SK-N-SH (cell line): ENCODE data around the gene CLEC16A. TPM values are rescaled to one million over a fixed set of nuclear protein-coding genes. Genes with fewer than 3 reads are reported as not detected.

Source experiments
- CTCF ChIA-PET: fragments of 300-600, 350-600 bp; formaldehyde crosslinking; extraction: SDS; loops from one replicate; lab custom pipeline; 2021; lab: Yijun Ruan, JAX
- POLR2A ChIA-PET: fragments of 350-600 bp; sonication (Branson Sonifier 250); formaldehyde crosslinking; extraction: SDS; loops from one replicate; lab custom pipeline; 2020; ENCODE audit warnings: antibody characterized with exemption, inconsistent platforms; lab: Yijun Ruan, JAX
- DNase-seq: peaks from one replicate; pipeline ENCODE4 v3.0.0; 2012
- H2AFZ ChIP-seq: fragments of 200-600 bp; sonication (generic); 2 replicates; pipeline ENCODE4 v1.8.1; 2016; ENCODE audit warnings: antibody characterized with exemption, mild to moderate bottlenecking, low read depth
- H3F3A ChIP-seq: fragments of 200-600 bp; sonication (generic); replicated peaks from 2 replicates; pipeline ENCODE3; 2016; ENCODE audit warnings: antibody characterized with exemption, mild to moderate bottlenecking; ENCODE audit not compliant: insufficient read depth
- H3K27ac ChIP-seq, 2 experiments: fragments of 200-500 bp in 1 of 2; fragments of 200-600 bp in 1 of 2; sonication (Bioruptor generic) in 1 of 2; sonication (generic), shearing (Covaris generic) in 1 of 2; 2 replicates each; pipeline versions ENCODE4 v1.5.1 to v1.6.1; 2014 to 2016; ENCODE audit warnings: low read depth in 2 of 2, inconsistent platforms in 1 of 2, low read length in 1 of 2, mild to moderate bottlenecking in 1 of 2, mixed read lengths in 1 of 2
- H3K27me3 ChIP-seq: fragments of 200-600 bp; sonication (generic), shearing (Covaris generic); 2 replicates; pipeline ENCODE4 v1.6.1; 2016; ENCODE audit warnings: mixed run types; ENCODE audit not compliant: insufficient read depth
- H3K36me3 ChIP-seq, 2 experiments: fragments of 200-500 bp in 1 of 2; fragments of 200-600 bp in 1 of 2; sonication (Bioruptor generic) in 1 of 2; sonication (generic) in 1 of 2; replicated peaks in 1 of 2; 2 replicates each; pipeline versions ENCODE3 to v1.5.1; 2014 to 2016; ENCODE audit warnings: low read length in 1 of 2, mild to moderate bottlenecking in 1 of 2; ENCODE audit not compliant: insufficient read depth in 2 of 2, control insufficient read depth in 1 of 2
- H3K4me1 ChIP-seq, 2 experiments: fragments of 200-500 bp in 1 of 2; fragments of 200-600 bp in 1 of 2; sonication (Bioruptor generic) in 1 of 2; sonication (generic), shearing (Covaris generic) in 1 of 2; 2 replicates each; pipeline versions ENCODE4 v1.5.1 to v1.6.1; 2014 to 2016; ENCODE audit warnings: low read depth in 1 of 2, low read length in 1 of 2, mixed run types in 1 of 2; ENCODE audit not compliant: insufficient read depth in 2 of 2, control insufficient read depth in 1 of 2
- H3K4me2 ChIP-seq: fragments of 200-600 bp; sonication (generic), shearing (Covaris generic); 2 replicates; pipeline ENCODE4 v1.6.1; 2017; ENCODE audit warnings: mixed run types
- H3K4me3 ChIP-seq, 2 experiments: fragments of 200-500 bp in 1 of 2; fragments of 200-600 bp in 1 of 2; sonication (Bioruptor generic) in 1 of 2; sonication (generic), shearing (Covaris generic) in 1 of 2; 2 replicates each; pipeline versions ENCODE4 v1.5.1 to v1.8.1; 2014 to 2016; ENCODE audit warnings: low read depth in 2 of 2, inconsistent platforms in 1 of 2, low read length in 1 of 2, mild to moderate bottlenecking in 1 of 2, mixed read lengths in 1 of 2, moderate library complexity in 1 of 2
- H3K79me2 ChIP-seq: fragments of 200-600 bp; sonication (generic); 2 replicates; pipeline ENCODE4 v1.8.1; 2017; ENCODE audit warnings: mild to moderate bottlenecking; ENCODE audit not compliant: insufficient read depth
- H3K9ac ChIP-seq: fragments of 200-600 bp; sonication (generic); 2 replicates; pipeline ENCODE4 v1.6.1; 2017; ENCODE audit warnings: mixed run types
- H3K9me2 ChIP-seq: fragments of 200-600 bp; sonication (generic); 2 replicates; pipeline ENCODE4 v1.6.1; 2017; ENCODE audit warnings: mixed run types
- H3K9me3 ChIP-seq: fragments of 200-600 bp; sonication (generic); 2 replicates; pipeline ENCODE4 v1.6.1; 2017; ENCODE audit warnings: mixed run types, mild to moderate bottlenecking, moderate library complexity
- H4K20me1 ChIP-seq: fragments of 200-600 bp; sonication (generic); 2 replicates; pipeline ENCODE4 v1.6.1; 2017; ENCODE audit warnings: mild to moderate bottlenecking, mixed run types; ENCODE audit not compliant: insufficient read depth
- FOSL2 ChIP-seq: IDR thresholded peaks from 2 replicates; pipeline ENCODE4 v1.4.0; 2012; ENCODE audit warnings: low read depth, mild to moderate bottlenecking, moderate library complexity, borderline replicate concordance
- FOXJ3 ChIP-seq: sonication (generic); formaldehyde crosslinking; IDR thresholded peaks from 2 replicates; pipeline ENCODE4 v1.5.1; 2020; ENCODE audit warnings: mild to moderate bottlenecking, missing genetic modification reagents
- GATA2 ChIP-seq: sonication (generic); formaldehyde crosslinking; IDR thresholded peaks from 2 replicates; pipeline ENCODE4 v1.5.0; 2020; ENCODE audit warnings: mild to moderate bottlenecking, missing genetic modification reagents
- JUND ChIP-seq: IDR thresholded peaks from 2 replicates; pipeline ENCODE4 v1.4.0; 2012
- PBX3 ChIP-seq: IDR thresholded peaks from 2 replicates; pipeline ENCODE4; 2012
- RCOR1 ChIP-seq: fragments of 150-350 bp; IDR thresholded peaks from 2 replicates; pipeline ENCODE4 v1.6.1; 2017; ENCODE audit warnings: antibody characterized with exemption, low read length
- RFX5 ChIP-seq: IDR thresholded peaks from 2 replicates; pipeline ENCODE4 v1.6.1; 2012; ENCODE audit warnings: mild to moderate bottlenecking, improper control_type of control experiment, low read length
- SMC3 ChIP-seq: IDR thresholded peaks from 2 replicates; pipeline ENCODE4 v1.6.1; 2012; ENCODE audit warnings: low read depth, low read length, improper control_type of control experiment
- YY1 ChIP-seq: IDR thresholded peaks from 2 replicates; pipeline ENCODE4 v1.4.0; 2012; ENCODE audit warnings: low read depth, mild to moderate bottlenecking
- WGBS: methylation state at CpG from one replicate; pipeline ENCODE4 v1.1.6; 2017; ENCODE audit warnings: low lambda C conversion rate; 5-methylcytosine and 5-hydroxymethylcytosine counted together
- polyA plus RNA-seq, 3 experiments: library from polyadenylated mRNA; depleted of rRNA; stranded (reverse); fragments of >200 nt; gene quantifications; 2 replicates each; pipeline ENCODE4 v1.2.3, GENCODE V29; 2012
- TF ChIP-seq, protein P1 (sequence below): fragments of 150-350 bp; IDR thresholded peaks from 2 replicates; pipeline ENCODE4 v1.6.1; 2016; ENCODE audit warnings: mild to moderate bottlenecking, low read depth, low read length
- TF ChIP-seq, protein P2 (sequence below): IDR thresholded peaks from 2 replicates; pipeline ENCODE4 v1.6.1; 2012; ENCODE audit warnings: mild to moderate bottlenecking, low read depth, low read length, moderate library complexity

The CLEC16A gene
- polyA plus RNA-seq, 1 of the 3 experiments (the other 2 are of a cell fraction): 13.7 TPM

GRCh38 chr16:11118479-11118878 lies 174.1 kb downstream of the CLEC16A start:
- POLR2A ChIA-PET: no interaction called here
- Histone ChIP-seq H3K27ac (no peak overlapping the region), H3K4me1 (peaks cover 11 to 17% of the 10 kb centered on the region in 2 experiments; a peak in 2 of 4 replicates), H3K27me3 (no peaks in the 10 kb centered on the region), H3K4me3 (no peak overlapping the region), H3K36me3 (peaks cover 3 to 9% of the 10 kb centered on the region in 2 experiments), H3K4me2 (no peak overlapping the region), H4K20me1 (no peaks in the 10 kb centered on the region), H3K79me2 (no peaks in the 10 kb centered on the region), H2AFZ (no peak overlapping the region), H3K9ac (no peak overlapping the region), H3K9me3 (no peaks in the 10 kb centered on the region), H3K9me2 (no peaks in the 10 kb centered on the region), H3F3A (peaks cover 23% of the 10 kb centered on the region)
- WGBS: 48% methylated on average over 2 of the region's 2 CpGs
- no peak for DNase-seq
- CTCF ChIA-PET: no interaction called here
- 0 out of 2 replicates have a peak, but pooled peaks have one; percentile 9 for TF ChIP-seq FOSL2
- no peak for TF ChIP-seq GATA2 (CRISPR knock-in tag)

GRCh38 chr16:11121083-11121608 lies 176.8 kb downstream of the CLEC16A start:
- H3K9me2 ChIP-seq: no peaks in the 10 kb centered on the region
- no peak overlapping the region for H3K9ac ChIP-seq
- no peak for TF ChIP-seq JUND
- TF ChIP-seq FOXJ3 (CRISPR knock-in tag): no peak
- TF ChIP-seq SMC3: no peak
- TF ChIP-seq YY1: no peak
- TF ChIP-seq RCOR1: no peak
- no peak for TF ChIP-seq RFX5
- no peak for TF ChIP-seq PBX3
- TF ChIP-seq GATA2 (CRISPR knock-in tag): no peak
- TF ChIP-seq, protein P1, sequence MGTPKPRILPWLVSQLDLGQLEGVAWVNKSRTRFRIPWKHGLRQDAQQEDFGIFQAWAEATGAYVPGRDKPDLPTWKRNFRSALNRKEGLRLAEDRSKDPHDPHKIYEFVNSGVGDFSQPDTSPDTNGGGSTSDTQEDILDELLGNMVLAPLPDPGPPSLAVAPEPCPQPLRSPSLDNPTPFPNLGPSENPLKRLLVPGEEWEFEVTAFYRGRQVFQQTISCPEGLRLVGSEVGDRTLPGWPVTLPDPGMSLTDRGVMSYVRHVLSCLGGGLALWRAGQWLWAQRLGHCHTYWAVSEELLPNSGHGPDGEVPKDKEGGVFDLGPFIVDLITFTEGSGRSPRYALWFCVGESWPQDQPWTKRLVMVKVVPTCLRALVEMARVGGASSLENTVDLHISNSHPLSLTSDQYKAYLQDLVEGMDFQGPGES: no peak
- TF ChIP-seq, protein P2, sequence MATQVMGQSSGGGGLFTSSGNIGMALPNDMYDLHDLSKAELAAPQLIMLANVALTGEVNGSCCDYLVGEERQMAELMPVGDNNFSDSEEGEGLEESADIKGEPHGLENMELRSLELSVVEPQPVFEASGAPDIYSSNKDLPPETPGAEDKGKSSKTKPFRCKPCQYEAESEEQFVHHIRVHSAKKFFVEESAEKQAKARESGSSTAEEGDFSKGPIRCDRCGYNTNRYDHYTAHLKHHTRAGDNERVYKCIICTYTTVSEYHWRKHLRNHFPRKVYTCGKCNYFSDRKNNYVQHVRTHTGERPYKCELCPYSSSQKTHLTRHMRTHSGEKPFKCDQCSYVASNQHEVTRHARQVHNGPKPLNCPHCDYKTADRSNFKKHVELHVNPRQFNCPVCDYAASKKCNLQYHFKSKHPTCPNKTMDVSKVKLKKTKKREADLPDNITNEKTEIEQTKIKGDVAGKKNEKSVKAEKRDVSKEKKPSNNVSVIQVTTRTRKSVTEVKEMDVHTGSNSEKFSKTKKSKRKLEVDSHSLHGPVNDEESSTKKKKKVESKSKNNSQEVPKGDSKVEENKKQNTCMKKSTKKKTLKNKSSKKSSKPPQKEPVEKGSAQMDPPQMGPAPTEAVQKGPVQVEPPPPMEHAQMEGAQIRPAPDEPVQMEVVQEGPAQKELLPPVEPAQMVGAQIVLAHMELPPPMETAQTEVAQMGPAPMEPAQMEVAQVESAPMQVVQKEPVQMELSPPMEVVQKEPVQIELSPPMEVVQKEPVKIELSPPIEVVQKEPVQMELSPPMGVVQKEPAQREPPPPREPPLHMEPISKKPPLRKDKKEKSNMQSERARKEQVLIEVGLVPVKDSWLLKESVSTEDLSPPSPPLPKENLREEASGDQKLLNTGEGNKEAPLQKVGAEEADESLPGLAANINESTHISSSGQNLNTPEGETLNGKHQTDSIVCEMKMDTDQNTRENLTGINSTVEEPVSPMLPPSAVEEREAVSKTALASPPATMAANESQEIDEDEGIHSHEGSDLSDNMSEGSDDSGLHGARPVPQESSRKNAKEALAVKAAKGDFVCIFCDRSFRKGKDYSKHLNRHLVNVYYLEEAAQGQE: no peak
- CTCF ChIA-PET: interaction anchor here (1.2 to 2.1 kb wide), 3 partner anchors 134 to 150 kb away, joined by 4 to 6 read pairs (median 4); partner anchors contain the start of gene SOCS1
- H4K20me1 ChIP-seq: no peaks in the 10 kb centered on the region
- no peaks in the 10 kb centered on the region for H3K9me3 ChIP-seq
- H2AFZ ChIP-seq: no peak overlapping the region
- H3K79me2 ChIP-seq: no peaks in the 10 kb centered on the region
- no peak for DNase-seq
- WGBS: 99% methylated on average over 8 of the region's 8 CpGs
- no peaks in the 10 kb centered on the region for H3K27me3 ChIP-seq
- H3K4me2 ChIP-seq: no peak overlapping the region
- H3K4me3 ChIP-seq: no peak overlapping the region
- no peak overlapping the region for H3K27ac ChIP-seq
- peaks cover 14 to 22% of the 10 kb centered on the region in 2 experiments for H3K36me3 ChIP-seq
- peaks cover 8 to 10% of the 10 kb centered on the region in 2 experiments; a peak in 2 of 4 replicates for H3K4me1 ChIP-seq
- peaks cover 23% of the 10 kb centered on the region for H3F3A ChIP-seq
- POLR2A ChIA-PET: no interaction called here
